Psoas muscle (tissue), 8 donors: ENCODE measurements around the gene MSGN1. TPM values are rescaled to one million over a fixed set of nuclear protein-coding genes. Genes with fewer than 3 reads are reported as not detected.

Source experiments
- ATAC-seq, 4 donors: fragments of 200-7000 bp; cut with Tn5 transposase; one replicate each; pipeline ENCODE4 v1.9.1; 2020; ENCODE audit warnings: moderate library complexity in 3 of 4, mild to moderate bottlenecking in 2 of 4
- DNase-seq, 2 donors: peaks; one replicate each; pipeline ENCODE4 v3.0.0-alpha.2; 2020
- H3K27ac ChIP-seq: fragments of 200-600 bp; one replicate; pipeline ENCODE4 v1.8.0; 2022
- H3K27me3 ChIP-seq, 3 donors: fragments of 200-600 bp in 1 of 3; one replicate each; pipeline versions ENCODE4 v1.6.1 to v1.8.0; 2013 to 2022; ENCODE audit warnings: low read length in 2 of 3, mild to moderate bottlenecking in 2 of 3, moderate library complexity in 1 of 3; ENCODE audit not compliant: insufficient read depth in 3 of 3
- H3K36me3 ChIP-seq, 2 donors: fragments of 200-600 bp in 1 of 2; one replicate each; pipeline versions ENCODE4 v1.6.1 to v1.8.0; 2013 to 2022; ENCODE audit warnings: low read depth in 1 of 2, mild to moderate bottlenecking in 1 of 2, moderate library complexity in 1 of 2; ENCODE audit not compliant: insufficient read depth in 1 of 2
- H3K4me1 ChIP-seq: fragments of 200-600 bp; one replicate; pipeline ENCODE4 v1.8.0; 2022
- H3K4me3 ChIP-seq: fragments of 200-600 bp; one replicate; pipeline ENCODE4 v1.8.0; 2022; ENCODE audit warnings: mild to moderate bottlenecking
- H3K9me3 ChIP-seq: fragments of 200-600 bp; one replicate; pipeline ENCODE4 v1.8.0; 2022
- WGBS, 3 donors: extraction: QIAGEN DNeasy Blood & Tissue Kit; methylation state at CpG; one replicate each; pipeline versions ENCODE4 v1.1.6 to v1.1.7; 2013; 5-methylcytosine and 5-hydroxymethylcytosine counted together
- intact Hi-C, 2 donors: fragments of 100-400 bp; cut with DNase I; formaldehyde crosslinking; loops; one replicate each; pipeline versions ENCODE4 v1.11.0 to v1.14.2; 2022
- polyA plus RNA-seq, 3 donors: library from polyadenylated mRNA; stranded (reverse); fragments of 200-250 nt; gene quantifications; one replicate each; pipeline ENCODE4 v1.2.3, GENCODE V29; 2013
- total RNA-seq, 4 donors: library from RNA; stranded (reverse); fragmentation: NEBNext Ultra II Directional in 2 of 4; extraction: Animal tissue kit (Norgen Biotek cat#: 25700) in 2 of 4; gene quantifications; one replicate each; pipeline versions ENCODE4 v1.2.1 to v1.2.4, GENCODE V29; 2021 to 2023
- TF ChIP-seq, protein P1 (sequence below): fragments of 200-600 bp; IDR thresholded peaks from one replicate; pipeline ENCODE4 v1.8.0; 2022; ENCODE audit warnings: antibody characterized with exemption
- donor health status: healthy with polysubstance abuse.
- donor health status: DM: no; HTN: no; CAD: no; lungs with moderate emphysema.
- donor health status: Bipolar disorder and iron deficiency.
- donor health status: healthy.
- donor health status: DM: yes; HTN: yes; CAD: no.
- donor health status: DM: no; HTN: no; CAD: no.
- donor health status: DM: no; HTN: no; CAD: no.
- donor health status: DM: yes; HTN: yes; CAD: no.

Gene MSGN1
- total and polyA plus RNA-seq, 7 donors, result not detected

DNA sequence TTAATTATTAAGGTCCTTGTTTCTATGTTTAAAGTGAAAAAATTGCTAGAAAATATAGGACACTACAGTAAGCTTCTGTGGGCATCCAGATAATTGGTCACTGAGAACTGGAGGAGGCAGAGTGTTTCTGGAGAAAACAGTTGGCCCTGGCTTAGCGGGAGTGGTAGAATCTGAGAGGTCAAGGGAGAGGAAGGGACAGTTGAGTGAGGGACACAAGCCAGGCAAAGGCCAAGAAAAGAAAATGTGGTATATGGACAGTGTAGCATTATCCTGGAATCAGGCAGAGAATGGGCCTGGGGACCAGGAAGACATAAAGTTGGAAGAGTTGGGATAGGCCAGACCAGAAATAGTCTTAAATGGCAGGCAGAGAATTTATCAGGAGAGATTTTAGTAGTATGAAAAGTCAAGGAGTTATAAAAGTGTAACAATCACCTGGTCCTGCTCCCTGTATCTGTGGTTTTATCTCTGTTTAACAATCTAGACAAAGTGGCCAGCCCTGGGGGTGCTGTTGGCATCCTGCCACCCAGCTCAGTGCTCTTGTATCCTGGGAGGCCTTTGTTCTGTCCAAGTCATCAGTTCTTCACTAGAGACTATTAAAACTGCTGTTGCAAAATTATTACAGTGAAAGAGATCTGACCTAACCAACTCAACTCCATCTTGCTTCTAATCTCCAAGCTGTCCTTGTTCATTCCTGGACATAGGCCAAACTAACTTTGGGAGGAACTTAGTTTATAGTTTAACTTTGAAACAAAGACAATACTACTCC is 15.4 kb upstream of the MSGN1 start:
- Histone ChIP-seq H3K27me3 (no peaks in the 10 kb centered on the region), H3K27ac (no peak overlapping the region), H3K4me1 (peaks cover 4% of the 10 kb centered on the region), H3K9me3 (no peaks in the 10 kb centered on the region), H3K4me3 (no peak overlapping the region), H3K36me3 (no peaks in the 10 kb centered on the region)
- 55 to 74% (median 62%) methylated on average over 1 of the region's 1 CpG for WGBS, 3 donors
- intact Hi-C loops, result no loop called here
- TF ChIP-seq, protein P1, sequence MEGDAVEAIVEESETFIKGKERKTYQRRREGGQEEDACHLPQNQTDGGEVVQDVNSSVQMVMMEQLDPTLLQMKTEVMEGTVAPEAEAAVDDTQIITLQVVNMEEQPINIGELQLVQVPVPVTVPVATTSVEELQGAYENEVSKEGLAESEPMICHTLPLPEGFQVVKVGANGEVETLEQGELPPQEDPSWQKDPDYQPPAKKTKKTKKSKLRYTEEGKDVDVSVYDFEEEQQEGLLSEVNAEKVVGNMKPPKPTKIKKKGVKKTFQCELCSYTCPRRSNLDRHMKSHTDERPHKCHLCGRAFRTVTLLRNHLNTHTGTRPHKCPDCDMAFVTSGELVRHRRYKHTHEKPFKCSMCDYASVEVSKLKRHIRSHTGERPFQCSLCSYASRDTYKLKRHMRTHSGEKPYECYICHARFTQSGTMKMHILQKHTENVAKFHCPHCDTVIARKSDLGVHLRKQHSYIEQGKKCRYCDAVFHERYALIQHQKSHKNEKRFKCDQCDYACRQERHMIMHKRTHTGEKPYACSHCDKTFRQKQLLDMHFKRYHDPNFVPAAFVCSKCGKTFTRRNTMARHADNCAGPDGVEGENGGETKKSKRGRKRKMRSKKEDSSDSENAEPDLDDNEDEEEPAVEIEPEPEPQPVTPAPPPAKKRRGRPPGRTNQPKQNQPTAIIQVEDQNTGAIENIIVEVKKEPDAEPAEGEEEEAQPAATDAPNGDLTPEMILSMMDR, result no peak
- DNase-seq, result no peak
- no peak for ATAC-seq

- no peak for DNase-seq
- Histone ChIP-seq H3K36me3 (no peaks in the 10 kb centered on the region), H3K4me1 (no peaks in the 10 kb centered on the region), H3K27ac (no peak overlapping the region), H3K27me3 (no peaks in the 10 kb centered on the region), H3K4me3 (no peak overlapping the region), H3K9me3 (no peaks in the 10 kb centered on the region)
- WGBS, 3 donors, result 52 to 72% (median 65%) methylated on average over 3 of the region's 3 CpGs
- TF ChIP-seq, protein P1, result no peak
- intact Hi-C loops, result no loop called here
- no peak for ATAC-seq
Measured at GRCh38 chr2:17803497-17803896, 12.8 kb upstream of the MSGN1 start.

GRCh38 chr2:17804358-17804757 is 11.9 kb upstream of the MSGN1 start:
- Histone ChIP-seq H3K9me3 (no peaks in the 10 kb centered on the region), H3K27me3 (no peaks in the 10 kb centered on the region), H3K27ac (no peak overlapping the region), H3K36me3 (no peaks in the 10 kb centered on the region), H3K4me3 (no peak overlapping the region), H3K4me1 (no peaks in the 10 kb centered on the region)
- intact Hi-C loops, result no loop called here
- WGBS, 3 donors, result 27 to 39% (median 34%) methylated on average over 3 of the region's 3 CpGs
- TF ChIP-seq, protein P1, result no peak
- ATAC-seq (no peak), DNase-seq (no peak)

- intact Hi-C loops, result no loop called here
- WGBS, 3 donors, result 56 to 60% (median 58%) methylated on average over 2 of the region's 2 CpGs
- H3K4me3 ChIP-seq, result no peak overlapping the region
- no peaks in the 10 kb centered on the region for H3K9me3 ChIP-seq
- TF ChIP-seq, protein P1, result no peak
- no peaks in the 10 kb centered on the region for H3K4me1 ChIP-seq
- H3K27me3 ChIP-seq, result no peaks in the 10 kb centered on the region
- no peak for ATAC-seq
- no peak for DNase-seq
- no peak overlapping the region for H3K27ac ChIP-seq
- no peaks in the 10 kb centered on the region for H3K36me3 ChIP-seq
Measured at GRCh38 chr2:17805166-17805565, 11.1 kb upstream of the MSGN1 start.
